ENCODE results near the gene CDCP2.

CDCP2 gene

DNA sequence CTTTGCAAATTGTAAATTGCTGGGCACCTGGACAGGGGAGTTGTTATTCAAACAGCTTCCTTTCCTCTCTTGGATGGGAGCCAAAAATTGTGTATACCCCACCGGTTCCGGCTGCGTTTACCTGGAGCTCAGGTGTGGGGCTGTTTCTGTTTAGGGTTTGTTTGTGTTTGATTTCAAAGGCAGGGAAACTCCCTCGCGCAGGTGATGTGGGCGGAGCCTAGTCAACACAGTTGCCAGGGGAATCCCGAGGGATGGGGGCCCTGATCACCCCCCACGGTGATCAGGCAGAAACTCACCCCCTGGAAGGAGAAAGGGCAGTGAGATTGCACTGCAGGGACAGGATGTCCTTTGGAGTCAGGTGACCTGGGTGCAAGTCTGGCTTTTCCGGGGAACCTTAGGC is 28.3 kb downstream of the CDCP2 start:
- Histone ChIP-seq H2BK120ac (ENCODE audit: low read depth, low read length) (no peak overlapping the region), H4K91ac (ENCODE audit: low read length) (no peak overlapping the region), H2BK12ac (ENCODE audit: low read length in 2 of 2) (no peak overlapping the region), H3K18ac (ENCODE audit: low read depth in 1 of 2, low read length in 2 of 2) (no peak overlapping the region), H2AK5ac (ENCODE audit: low read length, severe bottlenecking) (no peak overlapping the region), H2BK15ac (ENCODE audit: low read depth, poor library complexity, severe bottlenecking) (no peak overlapping the region), H3K9me3 (ENCODE audit: control insufficient read depth, low read length) (no peaks in the 10 kb centered on the region), H3K4me1 (ENCODE audit: control insufficient read depth, insufficient read depth, low read depth, low read length) (peaks cover 19% of the 10 kb centered on the region), H3K79me1 (replicated peaks; ENCODE audit: low read length, poor library complexity, severe bottlenecking) (no peaks in the 10 kb centered on the region), H3K4me2 (ENCODE audit: low read length, poor library complexity, severe bottlenecking) (no peak overlapping the region), H3K23ac (ENCODE audit: low read length in 2 of 2) (no peak overlapping the region), H3K27ac (ENCODE audit: low read length, poor library complexity, severe bottlenecking) (no peak overlapping the region), H2BK5ac (ENCODE audit: low read depth, low read length, poor library complexity, severe bottlenecking) (no peak overlapping the region), H3K4me3 (ENCODE audit: insufficient read depth in 1 of 2, low read depth in 1 of 2, low read length in 2 of 2) (no peak overlapping the region), H3K36me3 (ENCODE audit: control insufficient read depth in 1 of 2, insufficient read depth in 2 of 2, low read depth in 1 of 2, low read length in 2 of 2) (peaks cover 0 to 3% of the 10 kb centered on the region in 2 experiments), H3K14ac (ENCODE audit: low read length in 2 of 2) (no peak overlapping the region), H3K9ac (ENCODE audit: low read length) (no peak overlapping the region), H3K27me3 (ENCODE audit: control insufficient read depth in 1 of 2, insufficient read depth in 1 of 2, low read length in 2 of 2) (peaks cover 12 to 26% of the 10 kb centered on the region in 2 experiments), H2AFZ (ENCODE audit: low read depth, low read length) (no peak overlapping the region), H4K8ac (ENCODE audit: low read length) (no peak overlapping the region), H3K4ac (ENCODE audit: low read depth in 1 of 2, low read length in 2 of 2) (no peak overlapping the region)
- 68% methylated on average over 9 of the region's 9 CpGs for WGBS
- no peak for DNase-seq

DNA sequence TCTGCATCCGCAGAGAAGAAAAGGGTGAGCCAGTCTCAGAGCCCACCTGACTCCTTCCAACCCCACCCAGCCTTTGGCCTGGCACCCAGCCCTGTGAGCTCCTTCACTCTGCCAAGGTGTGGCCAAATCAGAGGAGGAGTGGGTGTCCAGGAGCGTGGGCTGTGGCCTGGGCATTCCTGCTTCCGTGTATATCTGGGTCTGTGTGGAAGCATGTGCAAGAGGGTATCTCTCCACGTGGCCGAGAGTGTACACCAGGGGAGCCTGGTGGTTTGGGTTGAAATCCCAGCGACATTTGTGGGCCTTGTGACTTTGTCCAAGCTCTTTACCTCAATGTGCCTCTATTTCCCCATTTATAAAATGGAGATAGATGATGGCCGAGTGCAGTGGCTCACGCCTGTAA is 29.8 kb downstream of the CDCP2 start:
- Histone ChIP-seq H3K18ac (ENCODE audit: low read depth in 1 of 2, low read length in 2 of 2) (no peak overlapping the region), H3K4me3 (ENCODE audit: insufficient read depth in 1 of 2, low read depth in 1 of 2, low read length in 2 of 2) (no peak overlapping the region), H3K27me3 (ENCODE audit: control insufficient read depth in 1 of 2, insufficient read depth in 1 of 2, low read length in 2 of 2) (peaks cover 10 to 15% of the 10 kb centered on the region in 2 experiments), H3K4me2 (ENCODE audit: low read length, poor library complexity, severe bottlenecking) (no peak overlapping the region), H3K4me1 (ENCODE audit: control insufficient read depth, insufficient read depth, low read depth, low read length) (peaks cover 27% of the 10 kb centered on the region), H2AK5ac (ENCODE audit: low read length, severe bottlenecking) (no peak overlapping the region), H3K9me3 (ENCODE audit: control insufficient read depth, low read length) (no peaks in the 10 kb centered on the region), H3K23ac (ENCODE audit: low read length in 2 of 2) (no peak overlapping the region), H3K36me3 (ENCODE audit: control insufficient read depth in 1 of 2, insufficient read depth in 2 of 2, low read depth in 1 of 2, low read length in 2 of 2) (peaks cover 0 to 3% of the 10 kb centered on the region in 2 experiments), H2BK120ac (ENCODE audit: low read depth, low read length) (no peak overlapping the region), H2BK5ac (ENCODE audit: low read depth, low read length, poor library complexity, severe bottlenecking) (no peak overlapping the region), H4K91ac (ENCODE audit: low read length) (no peak overlapping the region), H3K9ac (ENCODE audit: low read length) (no peak overlapping the region), H3K4ac (ENCODE audit: low read depth in 1 of 2, low read length in 2 of 2) (no peak overlapping the region), H4K8ac (ENCODE audit: low read length) (no peak overlapping the region), H3K14ac (ENCODE audit: low read length in 2 of 2) (no peak overlapping the region), H3K79me1 (replicated peaks; ENCODE audit: low read length, poor library complexity, severe bottlenecking) (no peaks in the 10 kb centered on the region), H3K27ac (ENCODE audit: low read length, poor library complexity, severe bottlenecking) (no peak overlapping the region), H2BK12ac (ENCODE audit: low read length in 2 of 2) (no peak overlapping the region), H2BK15ac (ENCODE audit: low read depth, poor library complexity, severe bottlenecking) (no peak overlapping the region), H2AFZ (ENCODE audit: low read depth, low read length) (no peak overlapping the region)
- 86% methylated on average over 7 of the region's 8 CpGs for whole genome bisulfite sequencing
- DNase-seq: no peak

DNA sequence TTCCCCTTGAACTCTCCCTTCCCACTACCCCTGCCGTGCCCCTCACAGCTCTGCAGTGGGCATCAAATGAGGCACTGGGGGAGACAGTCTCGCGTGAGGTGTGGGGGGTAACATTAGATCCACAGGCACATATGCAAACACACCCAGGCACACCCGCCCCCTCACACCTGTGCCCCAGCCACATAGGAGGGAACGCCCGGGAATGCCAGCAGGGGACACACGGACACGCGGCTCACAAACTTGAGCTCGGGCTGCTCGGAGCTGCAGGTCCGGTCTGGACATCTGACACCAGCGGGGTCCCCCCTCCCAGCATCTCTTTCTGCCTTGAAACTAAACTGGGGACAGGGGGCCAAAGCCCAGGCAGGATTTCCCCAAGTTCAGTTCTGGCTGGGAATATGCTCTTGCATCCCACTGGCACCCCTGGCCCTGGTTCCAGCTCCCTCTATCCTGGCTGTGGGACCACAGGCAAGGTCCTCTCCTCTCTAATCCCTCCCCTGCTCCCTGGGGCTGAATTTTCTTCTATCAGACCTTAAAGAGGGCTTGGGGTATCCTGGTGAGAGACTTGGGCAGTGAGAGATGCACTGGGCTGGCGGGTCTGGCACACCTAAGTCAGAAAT is 30.6 kb downstream of the CDCP2 start:
- Histone ChIP-seq H3K14ac (ENCODE audit: low read length in 2 of 2) (peak overlapping the region in 1 of 2 experiments; percentile 89), H3K36me3 (ENCODE audit: control insufficient read depth in 1 of 2, insufficient read depth in 2 of 2, low read depth in 1 of 2, low read length in 2 of 2) (peaks cover 0 to 3% of the 10 kb centered on the region in 2 experiments), H3K18ac (ENCODE audit: low read depth in 1 of 2, low read length in 2 of 2) (peak overlapping the region; percentile 10 to 76), H3K23ac (ENCODE audit: low read length in 2 of 2) (peak overlapping the region in 1 of 2 experiments; percentile 79), H2BK5ac (ENCODE audit: low read depth, low read length, poor library complexity, severe bottlenecking) (no peak overlapping the region), H2AK5ac (ENCODE audit: low read length, severe bottlenecking) (peak overlapping the region; percentile 23), H2BK12ac (ENCODE audit: low read length in 2 of 2) (peak overlapping the region; percentile 30 to 74), H2AFZ (ENCODE audit: low read depth, low read length) (peak overlapping the region; percentile 60), H3K4me1 (ENCODE audit: control insufficient read depth, insufficient read depth, low read depth, low read length) (peaks cover 30% of the 10 kb centered on the region), H3K9ac (ENCODE audit: low read length) (peak overlapping the region; percentile 91), H3K79me1 (replicated peaks; ENCODE audit: low read length, poor library complexity, severe bottlenecking) (no peaks in the 10 kb centered on the region), H3K9me3 (ENCODE audit: control insufficient read depth, low read length) (no peaks in the 10 kb centered on the region), H2BK120ac (ENCODE audit: low read depth, low read length) (no peak overlapping the region), H3K4me2 (ENCODE audit: low read length, poor library complexity, severe bottlenecking) (peak overlapping the region; percentile 60), H3K27ac (ENCODE audit: low read length, poor library complexity, severe bottlenecking) (no peak overlapping the region), H4K91ac (ENCODE audit: low read length) (no peak overlapping the region), H4K8ac (ENCODE audit: low read length) (no peak overlapping the region), H3K4me3 (ENCODE audit: insufficient read depth in 1 of 2, low read depth in 1 of 2, low read length in 2 of 2) (no peak overlapping the region), H3K4ac (ENCODE audit: low read depth in 1 of 2, low read length in 2 of 2) (peak overlapping the region in 1 of 2 experiments; percentile 11), H3K27me3 (ENCODE audit: control insufficient read depth in 1 of 2, insufficient read depth in 1 of 2, low read length in 2 of 2) (peaks cover 9 to 10% of the 10 kb centered on the region in 2 experiments), H2BK15ac (ENCODE audit: low read depth, poor library complexity, severe bottlenecking) (peak overlapping the region; percentile 6)
- 32% methylated on average over 13 of the region's 14 CpGs for WGBS
- DNase-seq: no peak

DNA sequence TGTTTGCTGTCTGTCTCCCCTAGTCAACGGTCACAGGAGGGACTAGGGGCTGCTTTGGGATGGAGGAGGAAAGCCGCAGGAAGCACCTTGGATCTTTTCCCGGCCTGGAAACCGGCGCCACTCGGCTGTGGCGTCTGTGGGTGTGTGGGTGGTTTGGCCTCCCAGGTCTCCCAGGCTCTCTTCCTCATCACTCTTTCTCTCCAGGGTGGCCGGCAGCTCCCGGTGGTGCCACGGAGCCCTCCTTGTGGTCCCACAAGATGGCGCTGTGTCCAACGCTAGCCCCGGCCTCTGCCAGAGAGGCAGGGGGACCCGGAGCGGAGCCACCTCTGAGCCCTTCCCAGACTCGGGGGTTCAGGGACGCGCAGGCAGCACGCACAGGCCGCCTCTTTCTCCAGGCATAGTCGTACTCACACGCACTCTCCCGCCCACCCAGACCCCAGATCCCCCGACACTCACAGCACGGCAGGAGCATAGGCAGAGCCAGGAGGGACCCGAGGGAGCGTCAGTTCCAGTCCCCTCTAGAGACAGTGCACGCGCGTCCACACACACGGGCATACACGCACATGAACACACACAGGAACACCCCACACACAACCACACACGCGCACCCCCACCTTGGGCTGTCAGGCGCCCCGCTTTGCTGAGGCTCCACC is 31.2 kb downstream of the CDCP2 start:
- peak overlapping the region; percentile 43 for H4K8ac ChIP-seq (ENCODE audit: low read length)
- peak overlapping the region; percentile 60 for H2AFZ ChIP-seq (ENCODE audit: low read depth, low read length)
- H3K27me3 ChIP-seq (ENCODE audit: control insufficient read depth in 1 of 2, insufficient read depth in 1 of 2, low read length in 2 of 2): peaks cover 5 to 10% of the 10 kb centered on the region in 2 experiments
- peak overlapping the region; percentile 10 to 76 for H3K18ac ChIP-seq (ENCODE audit: low read depth in 1 of 2, low read length in 2 of 2)
- H3K9ac ChIP-seq (ENCODE audit: low read length): peak overlapping the region; percentile 91
- H3K79me1 ChIP-seq (replicated peaks; ENCODE audit: low read length, poor library complexity, severe bottlenecking): no peaks in the 10 kb centered on the region
- no peak overlapping the region for H2AK5ac ChIP-seq (ENCODE audit: low read length, severe bottlenecking)
- peak; percentile 78 for DNase-seq
- H2BK120ac ChIP-seq (ENCODE audit: low read depth, low read length): no peak overlapping the region
- peak overlapping the region in 1 of 2 experiments; percentile 70 for H3K4me3 ChIP-seq (ENCODE audit: insufficient read depth in 1 of 2, low read depth in 1 of 2, low read length in 2 of 2)
- H2BK5ac ChIP-seq (ENCODE audit: low read depth, low read length, poor library complexity, severe bottlenecking): no peak overlapping the region
- peak overlapping the region in 1 of 2 experiments; percentile 11 for H3K4ac ChIP-seq (ENCODE audit: low read depth in 1 of 2, low read length in 2 of 2)
- peaks cover 0 to 3% of the 10 kb centered on the region in 2 experiments for H3K36me3 ChIP-seq (ENCODE audit: control insufficient read depth in 1 of 2, insufficient read depth in 2 of 2, low read depth in 1 of 2, low read length in 2 of 2)
- H3K14ac ChIP-seq (ENCODE audit: low read length in 2 of 2): peak overlapping the region in 1 of 2 experiments; percentile 89
- WGBS: 6% methylated on average over 30 of the region's 36 CpGs
- H3K9me3 ChIP-seq (ENCODE audit: control insufficient read depth, low read length): no peaks in the 10 kb centered on the region
- no peak overlapping the region for H3K27ac ChIP-seq (ENCODE audit: low read length, poor library complexity, severe bottlenecking)
- H2BK15ac ChIP-seq (ENCODE audit: low read depth, poor library complexity, severe bottlenecking): peak overlapping the region; percentile 6
- peak overlapping the region; percentile 30 to 74 for H2BK12ac ChIP-seq (ENCODE audit: low read length in 2 of 2)
- no peak overlapping the region for H4K91ac ChIP-seq (ENCODE audit: low read length)
- peak overlapping the region in 1 of 2 experiments; percentile 79 for H3K23ac ChIP-seq (ENCODE audit: low read length in 2 of 2)
- H3K4me2 ChIP-seq (ENCODE audit: low read length, poor library complexity, severe bottlenecking): peak overlapping the region; percentile 60
- H3K4me1 ChIP-seq (ENCODE audit: control insufficient read depth, insufficient read depth, low read depth, low read length): peaks cover 30% of the 10 kb centered on the region
